ENCODE results near the gene KRCC1. TPM values are rescaled to one million over a fixed set of nuclear protein-coding genes. Genes with fewer than 3 reads are reported as not detected.

Gene KRCC1
- total RNA-seq: 23.9 and 25.1 TPM in 2 replicates

DNA sequence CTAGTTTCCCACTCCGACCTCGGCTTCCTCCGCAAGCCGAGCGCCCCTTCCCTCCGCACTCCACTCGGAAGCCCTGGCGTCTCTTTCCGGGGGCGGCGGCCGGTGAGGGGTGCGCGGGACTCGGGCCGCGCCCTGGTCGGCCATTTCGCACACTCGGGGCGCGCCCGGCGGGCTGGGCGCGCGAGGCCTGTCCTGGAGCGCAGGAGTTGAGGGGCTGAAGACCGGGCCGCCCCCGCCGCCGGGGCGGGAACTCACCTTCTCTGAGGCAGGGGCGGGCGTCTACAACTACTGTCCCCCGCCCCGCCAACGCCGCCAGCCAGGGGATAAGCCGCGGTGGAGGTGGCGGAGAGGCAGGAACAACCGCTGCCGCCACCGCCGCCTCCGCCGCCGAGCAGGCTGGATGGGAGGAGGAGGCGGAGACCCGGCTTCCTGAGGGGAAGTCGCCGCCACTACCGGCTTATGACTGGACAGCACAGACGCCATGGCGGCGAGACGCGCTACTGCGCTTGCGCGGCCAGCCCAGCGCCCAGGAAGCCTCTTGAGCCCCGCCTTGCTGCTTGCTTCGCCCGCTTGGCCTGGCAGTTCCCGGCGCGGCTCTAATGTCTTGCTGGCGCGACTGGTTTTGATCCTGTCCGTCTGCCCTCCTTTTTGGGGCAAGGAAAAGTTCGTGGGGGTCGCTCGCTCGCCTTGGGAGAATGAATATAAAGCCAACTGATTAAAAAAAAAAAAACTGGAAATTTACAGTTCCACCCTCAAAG lies at the start of gene KRCC1:
KRCC1 (minus strand) TSS at position 413 of the 758 bp plus-strand sequence. CDS start 27,220 bp downstream, outside the sequence.
- intact Hi-C loops (cut with micrococcal nuclease): loop anchor here (1.0 to 10.0 kb wide), 4 partner anchors 39 to 1431 kb away; partner anchors contain the start of genes EIF2AK3, RNF103, RNU2-63P and RPIA

GRCh38 chr2:88100489-88100858 lies 44.9 kb upstream of the KRCC1 start:
- intact Hi-C loops (cut with micrococcal nuclease): no loop called here

- intact Hi-C loops (cut with micrococcal nuclease): no loop called here
Measured at GRCh38 chr2:88099798-88100488, 44.4 kb upstream of the KRCC1 start.

- intact Hi-C loops (cut with micrococcal nuclease): no loop called here
Measured at GRCh38 chr2:88098558-88098900, 42.9 kb upstream of the KRCC1 start.

DNA sequence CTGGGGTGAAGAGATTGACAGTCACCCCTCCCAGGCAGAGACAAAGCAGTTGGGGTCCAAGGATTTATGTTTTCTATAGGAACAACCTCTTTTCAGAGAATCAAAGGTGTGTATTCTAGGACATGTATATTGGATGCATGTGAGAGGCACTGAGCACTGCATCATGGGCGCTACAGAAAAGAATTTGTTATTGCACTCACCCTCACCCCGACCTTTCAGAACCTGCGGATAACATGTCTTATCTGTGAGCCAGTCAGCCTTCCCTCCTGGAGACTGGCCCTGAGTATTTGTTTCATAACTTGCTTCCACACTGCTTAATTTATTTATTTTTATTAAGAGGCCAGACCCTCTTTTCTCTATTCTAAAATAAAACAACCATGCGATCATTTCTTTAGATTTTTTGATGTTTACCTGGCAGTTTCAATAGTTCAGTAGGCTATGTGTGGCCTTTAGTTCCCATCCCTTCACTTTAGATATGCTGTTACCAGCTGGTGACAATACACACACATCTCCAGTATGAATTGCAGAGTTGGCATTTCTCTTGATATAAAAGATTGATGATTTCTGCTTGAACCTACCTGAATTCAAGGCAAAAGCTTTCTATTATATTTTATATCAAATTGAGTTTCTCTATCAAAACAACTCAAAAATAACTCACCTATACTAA lies 42.4 kb upstream of the KRCC1 start:
- intact Hi-C loops (cut with micrococcal nuclease): no loop called here

- intact Hi-C loops (cut with micrococcal nuclease): no loop called here
Measured at GRCh38 chr2:88097192-88097591, 41.6 kb upstream of the KRCC1 start.

GRCh38 chr2:88096708-88097107 lies 41.1 kb upstream of the KRCC1 start:
- intact Hi-C loops (cut with micrococcal nuclease): no loop called here

GRCh38 chr2:88095022-88095421 lies 39.4 kb upstream of the KRCC1 start:
- intact Hi-C loops (cut with micrococcal nuclease): no loop called here

GRCh38 chr2:88092773-88093172 lies 37.2 kb upstream of the KRCC1 start:
- intact Hi-C loops (cut with micrococcal nuclease): no loop called here

DNA sequence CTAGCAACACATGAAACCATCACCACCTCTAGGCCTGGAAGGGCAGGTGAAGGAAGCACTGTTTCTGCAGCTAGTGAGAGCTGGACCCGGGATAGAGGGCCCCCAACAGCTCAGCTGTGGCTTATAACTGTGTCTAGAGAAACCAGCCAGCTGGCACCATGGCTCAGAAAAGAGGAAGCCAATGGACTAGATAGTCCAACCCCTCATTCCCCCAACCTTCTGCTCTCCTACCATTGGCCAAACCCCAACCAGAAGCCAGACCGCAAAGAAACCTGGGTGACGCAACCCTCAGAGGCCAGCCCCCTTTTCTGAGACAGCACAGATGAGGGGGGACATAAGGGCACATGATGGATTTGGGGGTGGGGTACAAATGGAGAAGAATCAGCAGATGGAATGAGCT lies 36.4 kb upstream of the KRCC1 start:
- intact Hi-C loops (cut with micrococcal nuclease): no loop called here

DNA sequence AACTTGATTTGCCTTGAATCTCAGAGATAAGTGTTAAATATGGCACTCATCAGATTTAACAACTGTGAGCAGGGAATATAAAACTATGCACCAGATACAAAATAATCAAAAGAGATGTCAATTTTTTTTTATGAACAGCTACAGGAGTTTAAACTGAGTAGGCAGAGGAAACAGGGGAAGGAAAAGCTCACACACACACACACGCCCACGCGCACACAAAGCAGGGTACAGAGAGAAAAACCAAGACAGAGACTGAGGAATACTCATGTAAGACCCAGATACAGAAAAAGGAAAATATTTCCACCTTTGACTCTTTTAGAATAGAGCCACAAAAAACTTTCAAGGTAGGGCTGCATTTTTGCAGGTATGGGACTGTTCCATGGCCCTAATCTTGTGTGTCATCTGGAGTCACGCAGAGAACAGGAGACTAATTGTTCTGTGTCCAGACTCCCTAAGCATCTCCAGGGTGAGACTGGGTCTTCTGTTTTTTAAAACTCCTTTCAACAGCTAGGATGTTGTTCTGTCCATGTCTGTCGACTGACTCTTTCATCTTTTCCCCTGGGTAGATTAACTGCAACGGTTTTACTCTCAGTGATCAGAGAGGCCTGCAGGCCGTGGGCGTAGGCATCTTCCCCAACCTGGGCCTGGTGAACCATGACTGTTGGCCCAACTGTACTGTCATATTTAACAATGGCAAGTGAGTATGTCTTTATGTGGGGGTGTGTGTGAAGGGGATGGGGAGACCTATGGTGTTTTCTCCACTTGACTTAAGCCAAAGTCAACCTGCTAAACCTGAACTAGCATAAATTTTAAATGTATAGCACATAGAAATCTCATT lies 35.1 kb upstream of the KRCC1 start:
- intact Hi-C loops (cut with micrococcal nuclease): no loop called here

- intact Hi-C loops (cut with micrococcal nuclease): loop anchor here (1.0 kb wide), 1 partner anchor 32 kb away; no protein-coding TSS in a partner anchor
Measured at GRCh38 chr2:88088999-88089398, 33.4 kb upstream of the KRCC1 start.

GRCh38 chr2:88087763-88088162 lies 32.2 kb upstream of the KRCC1 start:
- intact Hi-C loops (cut with micrococcal nuclease): loop anchor here (1.0 kb wide), 1 partner anchor 30 kb away; no protein-coding TSS in a partner anchor

DNA sequence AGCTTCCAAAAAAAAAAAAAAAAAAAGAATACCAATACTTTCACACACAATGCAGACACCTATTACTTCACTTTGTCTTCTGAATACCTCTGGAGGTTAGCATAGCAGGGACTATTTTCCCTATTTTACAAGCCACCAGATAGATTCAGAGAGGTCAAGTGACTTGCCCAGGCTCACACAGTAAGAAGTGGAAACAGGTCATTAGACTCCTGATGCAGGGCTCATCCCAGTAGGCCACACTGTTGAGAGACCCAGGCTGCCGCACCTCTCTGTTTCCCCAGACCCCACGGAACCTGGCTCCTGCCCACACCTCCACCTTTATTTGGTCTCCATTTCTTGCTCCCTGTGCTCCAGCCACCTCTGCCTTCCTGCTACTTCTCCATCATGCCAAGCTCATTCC lies 31.5 kb upstream of the KRCC1 start:
- intact Hi-C loops (cut with micrococcal nuclease): no loop called here

DNA sequence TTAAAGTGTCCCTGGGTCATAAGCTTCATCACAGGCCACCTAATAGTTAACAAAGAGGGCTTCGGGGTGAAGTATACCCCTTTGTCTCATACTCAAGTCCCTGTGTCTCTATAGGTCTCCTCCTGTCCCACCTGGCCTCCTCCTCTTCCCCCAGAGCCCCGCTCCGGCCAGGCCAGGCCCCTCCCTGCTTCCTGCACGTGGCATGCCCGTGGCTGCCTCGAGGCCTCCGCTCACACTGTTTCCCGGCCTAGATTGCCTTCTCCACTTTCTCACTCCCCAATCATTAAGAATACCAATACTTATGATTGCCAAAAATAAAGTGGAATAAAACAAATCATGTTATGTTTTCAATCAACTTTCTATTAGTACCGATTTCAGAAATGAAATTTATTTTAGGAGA lies 30.8 kb upstream of the KRCC1 start:
- intact Hi-C loops (cut with micrococcal nuclease): no loop called here

DNA sequence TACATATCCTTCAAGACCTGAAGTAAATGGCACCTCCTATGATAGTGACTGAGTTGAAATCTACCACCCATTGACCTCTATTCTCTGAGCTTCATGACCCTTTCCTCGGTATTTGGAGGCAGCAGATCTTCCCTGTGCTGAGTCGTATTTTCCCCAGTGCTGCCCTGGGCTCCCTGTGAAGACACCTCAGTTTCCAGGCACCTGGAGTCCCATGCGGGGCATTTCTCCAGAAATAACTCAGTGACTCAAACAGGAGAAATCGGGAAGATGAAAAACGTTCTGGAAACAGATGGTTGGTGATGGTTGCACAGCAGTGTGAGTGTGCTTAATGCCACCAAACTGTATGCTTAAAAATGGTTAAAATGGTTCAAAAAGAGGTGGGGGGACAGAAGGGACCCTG lies 30.0 kb upstream of the KRCC1 start:
- intact Hi-C loops (cut with micrococcal nuclease): no loop called here

GRCh38 chr2:88085099-88085498 lies 29.5 kb upstream of the KRCC1 start:
- intact Hi-C loops (cut with micrococcal nuclease): no loop called here

DNA sequence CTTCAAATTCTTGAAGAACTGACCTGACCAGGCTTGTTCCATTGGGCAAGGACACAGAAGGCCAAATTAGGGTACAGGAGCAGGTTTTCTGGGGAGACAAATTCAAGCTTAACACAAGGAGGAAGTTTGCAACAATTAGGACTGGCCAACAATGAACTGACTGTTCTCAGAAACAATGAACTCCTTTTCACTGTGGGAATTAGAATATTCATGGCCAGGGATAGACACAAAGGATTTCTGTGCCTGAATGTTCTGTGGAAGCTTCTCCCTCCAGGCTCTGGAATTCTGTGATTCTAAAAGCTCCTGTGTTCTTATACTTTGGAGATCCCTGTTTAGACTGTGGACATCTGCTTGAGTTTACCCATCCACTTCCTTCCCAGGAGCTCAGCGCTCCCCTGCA lies 27.2 kb upstream of the KRCC1 start:
- intact Hi-C loops (cut with micrococcal nuclease): no loop called here

- intact Hi-C loops (cut with micrococcal nuclease): no loop called here
Measured at GRCh38 chr2:88081924-88082608, 26.5 kb upstream of the KRCC1 start.

- intact Hi-C loops (cut with micrococcal nuclease): no loop called here
Measured at GRCh38 chr2:88080545-88080944, 25.0 kb upstream of the KRCC1 start.
